ENCODE results near the gene PCMTD2. TPM values are rescaled to one million over a fixed set of nuclear protein-coding genes. Genes with fewer than 3 reads are reported as not detected.

The PCMTD2 gene
- total and polyA plus RNA-seq, 2 of the 13 experiments (the other 11 are each of a cell fraction or from before 2014, with no cell fraction given) = 47.0 to 76.9 TPM

DNA sequence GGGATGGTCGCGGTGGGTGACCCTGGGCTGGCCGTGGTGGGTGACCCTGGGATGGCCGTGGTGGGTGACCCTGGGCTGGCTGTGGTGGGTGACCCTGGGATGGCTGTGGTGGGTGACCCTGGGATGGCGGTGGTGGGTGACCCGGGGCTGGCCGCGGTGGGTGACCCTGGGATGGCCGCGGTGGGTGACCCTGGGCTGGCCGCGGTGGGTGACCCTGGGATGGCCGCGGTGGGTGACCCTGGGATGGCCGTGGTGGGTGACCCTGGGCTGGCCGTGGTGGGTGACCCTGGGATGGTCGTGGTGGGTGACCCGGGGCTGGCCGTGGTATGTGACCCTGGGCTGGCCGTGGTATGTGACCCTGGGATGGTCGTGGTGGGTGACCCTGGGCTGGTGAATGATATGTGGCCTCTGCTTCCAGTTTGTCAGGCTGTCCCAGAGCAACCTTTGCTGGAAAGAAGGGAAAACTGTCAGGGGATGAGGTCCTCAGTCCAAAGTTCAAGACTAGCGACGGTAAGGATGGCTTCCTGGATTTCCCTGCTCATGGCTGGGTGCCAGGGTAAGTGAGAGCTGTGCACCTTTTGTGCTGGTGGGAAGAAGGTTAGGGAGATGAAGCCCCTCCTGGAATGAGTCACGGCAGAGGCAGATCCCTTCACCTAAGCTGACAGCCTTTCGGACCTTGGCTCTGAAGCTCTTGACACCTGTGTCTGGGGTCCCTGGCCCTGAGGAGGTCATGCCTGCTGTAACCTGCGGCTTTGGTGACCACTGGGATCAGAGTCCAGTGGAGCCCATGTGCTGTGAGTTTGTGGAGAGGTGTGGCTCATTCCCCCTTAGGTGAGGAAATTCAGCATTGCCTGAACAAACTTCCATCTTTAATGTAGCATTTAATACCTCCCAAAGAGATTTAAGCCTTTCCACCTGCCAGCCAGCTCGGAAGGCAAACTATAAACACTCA is 19.1 kb upstream of the PCMTD2 start (continued):
- TF ChIP-seq, protein P1, sequence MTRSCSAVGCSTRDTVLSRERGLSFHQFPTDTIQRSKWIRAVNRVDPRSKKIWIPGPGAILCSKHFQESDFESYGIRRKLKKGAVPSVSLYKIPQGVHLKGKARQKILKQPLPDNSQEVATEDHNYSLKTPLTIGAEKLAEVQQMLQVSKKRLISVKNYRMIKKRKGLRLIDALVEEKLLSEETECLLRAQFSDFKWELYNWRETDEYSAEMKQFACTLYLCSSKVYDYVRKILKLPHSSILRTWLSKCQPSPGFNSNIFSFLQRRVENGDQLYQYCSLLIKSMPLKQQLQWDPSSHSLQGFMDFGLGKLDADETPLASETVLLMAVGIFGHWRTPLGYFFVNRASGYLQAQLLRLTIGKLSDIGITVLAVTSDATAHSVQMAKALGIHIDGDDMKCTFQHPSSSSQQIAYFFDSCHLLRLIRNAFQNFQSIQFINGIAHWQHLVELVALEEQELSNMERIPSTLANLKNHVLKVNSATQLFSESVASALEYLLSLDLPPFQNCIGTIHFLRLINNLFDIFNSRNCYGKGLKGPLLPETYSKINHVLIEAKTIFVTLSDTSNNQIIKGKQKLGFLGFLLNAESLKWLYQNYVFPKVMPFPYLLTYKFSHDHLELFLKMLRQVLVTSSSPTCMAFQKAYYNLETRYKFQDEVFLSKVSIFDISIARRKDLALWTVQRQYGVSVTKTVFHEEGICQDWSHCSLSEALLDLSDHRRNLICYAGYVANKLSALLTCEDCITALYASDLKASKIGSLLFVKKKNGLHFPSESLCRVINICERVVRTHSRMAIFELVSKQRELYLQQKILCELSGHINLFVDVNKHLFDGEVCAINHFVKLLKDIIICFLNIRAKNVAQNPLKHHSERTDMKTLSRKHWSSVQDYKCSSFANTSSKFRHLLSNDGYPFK (CRISPR knock-in tag; IDR thresholded peaks at IDR 0.05; ENCODE audit: borderline replicate concordance) = peak; percentile 65; the same call in 1 of the 2 replicates
- TF ChIP-seq, protein P2, sequence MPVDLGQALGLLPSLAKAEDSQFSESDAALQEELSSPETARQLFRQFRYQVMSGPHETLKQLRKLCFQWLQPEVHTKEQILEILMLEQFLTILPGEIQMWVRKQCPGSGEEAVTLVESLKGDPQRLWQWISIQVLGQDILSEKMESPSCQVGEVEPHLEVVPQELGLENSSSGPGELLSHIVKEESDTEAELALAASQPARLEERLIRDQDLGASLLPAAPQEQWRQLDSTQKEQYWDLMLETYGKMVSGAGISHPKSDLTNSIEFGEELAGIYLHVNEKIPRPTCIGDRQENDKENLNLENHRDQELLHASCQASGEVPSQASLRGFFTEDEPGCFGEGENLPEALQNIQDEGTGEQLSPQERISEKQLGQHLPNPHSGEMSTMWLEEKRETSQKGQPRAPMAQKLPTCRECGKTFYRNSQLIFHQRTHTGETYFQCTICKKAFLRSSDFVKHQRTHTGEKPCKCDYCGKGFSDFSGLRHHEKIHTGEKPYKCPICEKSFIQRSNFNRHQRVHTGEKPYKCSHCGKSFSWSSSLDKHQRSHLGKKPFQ (CRISPR knock-in tag; IDR thresholded peaks at IDR 0.05; ENCODE audit: insufficient replicate concordance) = no peak
- TF ChIP-seq CENPX (CRISPR knock-in tag; IDR thresholded peaks at IDR 0.05) (no peak), TERF1 (CRISPR knock-in tag; IDR thresholded peaks at IDR 0.05) (no peak), ZKSCAN5 (CRISPR knock-in tag; IDR thresholded peaks at IDR 0.05) (no peak), FOXC1 (CRISPR knock-in tag; IDR thresholded peaks at IDR 0.05; ENCODE audit: borderline replicate concordance) (no peak; the same call in 1 of the 2 replicates), ZBED4 (CRISPR knock-in tag; IDR thresholded peaks at IDR 0.05; ENCODE audit: borderline replicate concordance) (no peak), NFIC (IDR thresholded peaks at IDR 0.05; ENCODE audit: low read length) (0 out of 2 replicates have a peak, but pooled peaks have one; percentile 33), KLF11 (CRISPR knock-in tag; IDR thresholded peaks at IDR 0.05) (no peak), ARID2 (CRISPR knock-in tag; IDR thresholded peaks at IDR 0.05; ENCODE audit: borderline replicate concordance) (no peak), MATR3 (CRISPR knock-in tag; IDR thresholded peaks at IDR 0.05) (no peak), HCFC1 (IDR thresholded peaks at IDR 0.05; ENCODE audit: low read depth, low read length) (no peak), SALL1 (CRISPR knock-in tag; IDR thresholded peaks at IDR 0.05) (peak; percentile 96), ZNF850 (CRISPR knock-in tag; conservative IDR thresholded peaks at IDR 0.05) (no peak), ZNF768 (CRISPR knock-in tag; IDR thresholded peaks at IDR 0.05) (no peak)
- TF ChIP-seq, protein P3, sequence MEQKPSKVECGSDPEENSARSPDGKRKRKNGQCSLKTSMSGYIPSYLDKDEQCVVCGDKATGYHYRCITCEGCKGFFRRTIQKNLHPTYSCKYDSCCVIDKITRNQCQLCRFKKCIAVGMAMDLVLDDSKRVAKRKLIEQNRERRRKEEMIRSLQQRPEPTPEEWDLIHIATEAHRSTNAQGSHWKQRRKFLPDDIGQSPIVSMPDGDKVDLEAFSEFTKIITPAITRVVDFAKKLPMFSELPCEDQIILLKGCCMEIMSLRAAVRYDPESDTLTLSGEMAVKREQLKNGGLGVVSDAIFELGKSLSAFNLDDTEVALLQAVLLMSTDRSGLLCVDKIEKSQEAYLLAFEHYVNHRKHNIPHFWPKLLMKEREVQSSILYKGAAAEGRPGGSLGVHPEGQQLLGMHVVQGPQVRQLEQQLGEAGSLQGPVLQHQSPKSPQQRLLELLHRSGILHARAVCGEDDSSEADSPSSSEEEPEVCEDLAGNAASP (CRISPR knock-in tag; IDR thresholded peaks at IDR 0.05; ENCODE audit: borderline replicate concordance) = peak; percentile 95; the same call in 1 of the 2 replicates
